Left lung (tissue), 10 donors: Measurements from ENCODE around the gene WWC2. TPM values are rescaled to one million over a fixed set of nuclear protein-coding genes. Genes with fewer than 3 reads are reported as not detected.
"Not testable (repeated sequence)": the region's sequence is repeated elsewhere in the genome, so short reads cannot be mapped to it uniquely, and the experiment has no call there.

Source experiments
- ATAC-seq: fragments of 200-7000 bp; cut with Tn5 transposase; one replicate; pipeline ENCODE4 v1.9.1; 2020; ENCODE audit warnings: moderate library complexity
- DNase-seq, 4 donors: peaks; one replicate each; pipeline ENCODE4 v3.0.0-alpha.2; 2013 to 2020
- H3K27ac ChIP-seq, 2 donors: fragments of 200-600 bp; sonication (generic) in 1 of 2; one replicate each; pipeline versions ENCODE4 v1.5.0 to v1.8.0; 2020 to 2021
- H3K27me3 ChIP-seq, 2 donors: fragments of 200-600 bp; sonication (generic) in 1 of 2; one replicate each; pipeline versions ENCODE4 v1.5.0 to v1.8.0; 2020 to 2021
- H3K36me3 ChIP-seq, 2 donors: fragments of 200-600 bp; sonication (generic) in 1 of 2; one replicate each; pipeline versions ENCODE4 v1.5.0 to v1.8.0; 2020 to 2021
- H3K4me1 ChIP-seq, 2 donors: fragments of 200-600 bp; one replicate each; pipeline ENCODE4 v1.8.0; 2021
- H3K4me3 ChIP-seq, 2 donors: fragments of 200-600 bp; sonication (generic) in 1 of 2; one replicate each; pipeline versions ENCODE4 v1.5.0 to v1.8.0; 2020 to 2021; ENCODE audit warnings: mild to moderate bottlenecking in 1 of 2
- H3K9me3 ChIP-seq, 2 donors: fragments of 200-600 bp; sonication (generic) in 1 of 2; one replicate each; pipeline versions ENCODE4 v1.5.0 to v1.8.0; 2020 to 2021
- intact Hi-C, 2 donors: fragments of 100-400 bp; cut with DNase I; formaldehyde crosslinking; loops; one replicate each; pipeline versions ENCODE4 v1.11.2 to v1.14.2; 2022
- polyA plus RNA-seq, 6 donors: library from polyadenylated mRNA; unstranded; fragments of 120-200 nt; gene quantifications; one replicate each; pipeline ENCODE4 v1.2.1, GENCODE V29; 2013; ENCODE audit not compliant: insufficient read length in 6 of 6
- total RNA-seq, 2 donors: library from RNA; stranded (reverse); fragmentation: NEBNext Ultra II Directional; extraction: Animal tissue kit (Norgen Biotek cat#: 25700); gene quantifications; one replicate each; pipeline ENCODE4 v1.2.1, GENCODE V29; 2021
- TF ChIP-seq, protein P1 (sequence below), 2 donors: fragments of 200-600 bp; sonication (generic) in 1 of 2; IDR thresholded peaks; one replicate each; pipeline versions ENCODE4 v1.5.0 to v1.8.0; 2021; ENCODE audit warnings: antibody characterized with exemption in 2 of 2
- donor health status: DM: no; HTN: yes; CAD: no.
- donor health status: DM: no; HTN: no; CAD: no.

WWC2 gene
- total and polyA plus RNA-seq, 8 donors: 39.6 to 96.9 (median 52.3) TPM

DNA sequence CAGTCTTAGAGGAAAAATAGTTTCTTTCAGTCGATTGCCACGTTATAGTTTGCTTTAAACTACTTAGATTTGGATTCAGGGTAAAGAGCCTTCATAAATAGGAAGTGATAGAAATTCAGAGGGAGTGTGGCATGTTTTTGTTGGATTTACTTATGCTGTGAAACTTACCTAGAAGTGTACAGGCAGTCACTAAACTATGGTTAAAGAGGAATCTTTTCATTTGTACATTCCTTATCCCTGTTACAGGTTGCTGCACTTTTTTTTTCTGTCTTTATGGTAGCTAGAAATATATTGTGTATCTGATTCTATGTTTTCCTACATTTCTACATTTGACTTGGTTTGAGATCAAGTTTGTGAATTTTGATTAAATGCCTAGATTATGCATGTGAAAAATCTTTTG is 19.1 kb downstream of the WWC2 start:
- DNase-seq (no peak), ATAC-seq (peak; percentile 15)
- Histone ChIP-seq H3K4me3 (no peak overlapping the region), H3K9me3 (no peaks in the 10 kb centered on the region), H3K36me3 (no peaks in the 10 kb centered on the region), H3K4me1 (no peaks in the 10 kb centered on the region), H3K27me3 (no peaks in the 10 kb centered on the region), H3K27ac (no peak overlapping the region)
- TF ChIP-seq, protein P1, sequence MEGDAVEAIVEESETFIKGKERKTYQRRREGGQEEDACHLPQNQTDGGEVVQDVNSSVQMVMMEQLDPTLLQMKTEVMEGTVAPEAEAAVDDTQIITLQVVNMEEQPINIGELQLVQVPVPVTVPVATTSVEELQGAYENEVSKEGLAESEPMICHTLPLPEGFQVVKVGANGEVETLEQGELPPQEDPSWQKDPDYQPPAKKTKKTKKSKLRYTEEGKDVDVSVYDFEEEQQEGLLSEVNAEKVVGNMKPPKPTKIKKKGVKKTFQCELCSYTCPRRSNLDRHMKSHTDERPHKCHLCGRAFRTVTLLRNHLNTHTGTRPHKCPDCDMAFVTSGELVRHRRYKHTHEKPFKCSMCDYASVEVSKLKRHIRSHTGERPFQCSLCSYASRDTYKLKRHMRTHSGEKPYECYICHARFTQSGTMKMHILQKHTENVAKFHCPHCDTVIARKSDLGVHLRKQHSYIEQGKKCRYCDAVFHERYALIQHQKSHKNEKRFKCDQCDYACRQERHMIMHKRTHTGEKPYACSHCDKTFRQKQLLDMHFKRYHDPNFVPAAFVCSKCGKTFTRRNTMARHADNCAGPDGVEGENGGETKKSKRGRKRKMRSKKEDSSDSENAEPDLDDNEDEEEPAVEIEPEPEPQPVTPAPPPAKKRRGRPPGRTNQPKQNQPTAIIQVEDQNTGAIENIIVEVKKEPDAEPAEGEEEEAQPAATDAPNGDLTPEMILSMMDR (IDR thresholded peaks at IDR 0.05): no peak
- intact Hi-C loops: no loop called here

DNA sequence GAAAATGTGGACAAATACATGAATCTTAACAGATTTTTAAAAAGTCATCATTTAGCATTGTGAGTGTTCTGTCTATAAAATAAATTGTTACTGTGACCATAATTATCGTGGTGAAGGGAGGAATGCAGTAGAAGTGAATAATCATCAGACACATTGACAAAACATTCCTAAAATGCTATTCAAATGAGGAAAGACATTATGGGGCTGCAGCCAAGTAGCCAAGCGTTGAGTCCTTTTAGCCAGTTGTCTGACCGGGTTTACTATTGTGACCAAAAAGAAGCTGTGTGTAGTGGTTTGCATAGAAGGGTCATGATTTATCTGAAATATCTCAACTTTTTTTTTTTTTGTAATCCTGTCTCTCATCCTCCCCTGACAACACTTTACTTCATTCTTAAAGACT is 19.5 kb downstream of the WWC2 start:
- no peaks in the 10 kb centered on the region for H3K36me3 ChIP-seq
- no peaks in the 10 kb centered on the region for H3K9me3 ChIP-seq
- H3K27ac ChIP-seq: no peak overlapping the region
- H3K4me1 ChIP-seq: no peaks in the 10 kb centered on the region
- ATAC-seq (peak; percentile 84), DNase-seq (no peak)
- TF ChIP-seq, protein P1 (IDR thresholded peaks at IDR 0.05): no peak
- intact Hi-C loops: no loop called here
- no peak overlapping the region for H3K4me3 ChIP-seq
- no peaks in the 10 kb centered on the region for H3K27me3 ChIP-seq

DNA sequence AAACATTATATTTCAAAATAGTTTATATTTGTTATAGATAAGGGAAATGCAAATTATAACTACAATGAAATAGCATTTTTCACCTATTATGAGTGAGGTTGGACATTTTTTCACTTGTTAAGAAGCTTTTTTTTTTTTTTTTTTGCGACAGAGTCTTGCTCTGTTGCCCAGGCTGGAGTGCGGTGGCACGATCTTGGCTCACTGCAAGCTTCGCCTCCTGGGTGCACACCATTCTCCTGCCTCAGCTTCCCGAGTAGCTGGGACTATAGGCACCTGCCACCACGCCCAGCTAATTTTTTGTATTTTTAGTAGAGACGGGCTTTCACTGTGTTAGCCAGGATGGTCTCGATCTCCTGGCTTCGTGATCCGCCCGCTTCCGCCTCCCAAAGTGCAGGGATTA is 22.6 kb downstream of the WWC2 start:
- intact Hi-C loops, H3K9me3 ChIP-seq, DNase-seq, H3K4me3 ChIP-seq, H3K27ac ChIP-seq, H3K4me1 ChIP-seq, H3K27me3 ChIP-seq, ATAC-seq, H3K36me3 ChIP-seq: not testable (repeated sequence)

DNA sequence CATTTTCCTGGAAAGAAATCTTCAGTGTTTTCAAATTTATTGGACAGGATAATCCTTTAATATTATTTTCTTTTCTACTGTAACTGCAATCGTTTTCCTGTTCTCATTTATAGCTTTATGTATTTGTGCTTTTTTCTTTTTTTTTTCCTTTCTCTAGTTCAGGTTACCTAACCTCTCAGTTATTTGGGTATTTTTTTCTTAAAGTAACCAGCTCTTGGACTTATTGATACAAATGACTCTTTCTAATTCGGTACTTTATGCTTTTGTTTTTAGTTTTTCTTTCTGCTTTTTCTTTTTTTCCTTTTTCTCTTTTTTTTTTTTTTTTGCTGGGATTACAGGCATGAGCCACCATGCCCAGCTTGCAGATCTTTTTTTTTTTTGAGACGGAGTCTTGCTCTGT is 25.2 kb downstream of the WWC2 start:
- no peak overlapping the region for H3K27ac ChIP-seq
- H3K4me3 ChIP-seq: no peak overlapping the region
- H3K27me3 ChIP-seq: no peaks in the 10 kb centered on the region
- H3K4me1 ChIP-seq: no peaks in the 10 kb centered on the region
- ATAC-seq (no peak), DNase-seq (no peak)
- intact Hi-C loops: no loop called here
- TF ChIP-seq, protein P1 (IDR thresholded peaks at IDR 0.05): no peak
- H3K9me3 ChIP-seq: no peaks in the 10 kb centered on the region
- H3K36me3 ChIP-seq: no peaks in the 10 kb centered on the region

DNA sequence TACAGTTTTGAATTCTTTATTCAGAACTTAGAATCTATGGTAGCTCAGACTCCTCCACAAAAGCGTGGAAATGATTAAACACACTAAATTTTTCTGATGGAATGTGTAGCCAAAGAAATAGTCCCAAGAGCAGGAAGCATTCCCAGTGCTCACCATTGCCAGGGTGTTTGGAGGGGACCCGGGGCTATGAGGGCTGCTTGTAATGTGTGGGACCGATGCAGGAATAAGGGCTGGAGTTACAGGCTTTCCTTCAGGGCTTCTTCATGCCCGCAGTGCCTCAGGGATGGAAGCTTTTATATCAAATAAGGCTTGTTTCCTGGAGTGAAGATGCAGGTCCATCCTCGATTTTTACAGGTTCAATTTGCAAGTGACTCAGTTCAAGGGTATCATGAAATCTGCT is 25.8 kb downstream of the WWC2 start:
- intact Hi-C loops: no loop called here
- no peaks in the 10 kb centered on the region for H3K4me1 ChIP-seq
- no peak overlapping the region for H3K27ac ChIP-seq
- no peaks in the 10 kb centered on the region for H3K27me3 ChIP-seq
- DNase-seq (no peak), ATAC-seq (no peak)
- no peaks in the 10 kb centered on the region for H3K36me3 ChIP-seq
- H3K9me3 ChIP-seq: no peaks in the 10 kb centered on the region
- H3K4me3 ChIP-seq: no peak overlapping the region
- TF ChIP-seq, protein P1 (IDR thresholded peaks at IDR 0.05): no peak

DNA sequence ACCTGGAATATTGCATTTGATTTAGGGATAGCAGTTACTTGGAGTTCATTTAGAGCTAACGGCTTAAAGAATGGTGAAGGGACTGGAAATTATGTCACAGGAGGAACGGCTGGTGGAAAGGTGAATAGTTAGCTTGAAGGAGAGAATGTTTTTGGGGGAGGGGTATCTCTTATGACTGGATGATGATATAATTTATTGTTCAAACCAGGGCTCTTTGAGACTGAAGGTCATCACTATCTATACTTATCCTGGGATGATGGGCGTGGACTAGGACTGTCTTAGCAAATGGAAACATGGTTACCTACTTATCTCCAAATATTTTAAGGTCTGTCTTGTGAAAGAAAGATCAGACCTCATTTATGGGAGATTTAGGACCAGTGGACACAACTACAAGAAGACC is 30.1 kb downstream of the WWC2 start:
- no peak for DNase-seq
- TF ChIP-seq, protein P1 (IDR thresholded peaks at IDR 0.05): no peak
- intact Hi-C loops: no loop called here
- Histone ChIP-seq H3K27ac (no peak overlapping the region), H3K4me1 (no peaks in the 10 kb centered on the region), H3K4me3 (no peak overlapping the region), H3K27me3 (no peaks in the 10 kb centered on the region), H3K36me3 (no peaks in the 10 kb centered on the region), H3K9me3 (no peaks in the 10 kb centered on the region)
- ATAC-seq: no peak
